HL-60 (cell line): ENCODE results near the gene KCNMA1.

Source experiments
- CTCF ChIP-seq: IDR thresholded peaks from one replicate; pipeline ENCODE4 v1.5.1; 2011; ENCODE audit warnings: low read length, control low read depth, inconsistent platforms; ENCODE audit not compliant: insufficient read depth
- POLR2AphosphoS5 ChIP-seq: IDR thresholded peaks from 2 replicates; pipeline ENCODE4 v1.6.1; 2012; ENCODE audit warnings: low read depth

GRCh38 chr10:77614778-77615625, 22.6 kb downstream of the KCNMA1 start:
- no peak for TF ChIP-seq CTCF
- no peak for TF ChIP-seq POLR2AphosphoS5
